Body of pancreas (tissue), 4 donors: Measurements from ENCODE around the gene SLC25A44.

Experiments used
- POLR2A ChIP-seq, 3 donors: fragments of 450-650 bp; IDR thresholded peaks; one replicate each; pipeline ENCODE4 v1.6.1; 2016; ENCODE audit warnings: antibody characterized with exemption in 3 of 3, mild to moderate bottlenecking in 2 of 3
- TF ChIP-seq, protein P1 (sequence below), 7 experiments: fragments of 450-650 bp in 4 of 7; fragments of 200-600 bp in 3 of 7; sonication (generic) in 3 of 7; IDR thresholded peaks; one replicate each; pipeline ENCODE4 v1.5.1; 2016 to 2019; ENCODE audit warnings: antibody characterized with exemption in 7 of 7

DNA sequence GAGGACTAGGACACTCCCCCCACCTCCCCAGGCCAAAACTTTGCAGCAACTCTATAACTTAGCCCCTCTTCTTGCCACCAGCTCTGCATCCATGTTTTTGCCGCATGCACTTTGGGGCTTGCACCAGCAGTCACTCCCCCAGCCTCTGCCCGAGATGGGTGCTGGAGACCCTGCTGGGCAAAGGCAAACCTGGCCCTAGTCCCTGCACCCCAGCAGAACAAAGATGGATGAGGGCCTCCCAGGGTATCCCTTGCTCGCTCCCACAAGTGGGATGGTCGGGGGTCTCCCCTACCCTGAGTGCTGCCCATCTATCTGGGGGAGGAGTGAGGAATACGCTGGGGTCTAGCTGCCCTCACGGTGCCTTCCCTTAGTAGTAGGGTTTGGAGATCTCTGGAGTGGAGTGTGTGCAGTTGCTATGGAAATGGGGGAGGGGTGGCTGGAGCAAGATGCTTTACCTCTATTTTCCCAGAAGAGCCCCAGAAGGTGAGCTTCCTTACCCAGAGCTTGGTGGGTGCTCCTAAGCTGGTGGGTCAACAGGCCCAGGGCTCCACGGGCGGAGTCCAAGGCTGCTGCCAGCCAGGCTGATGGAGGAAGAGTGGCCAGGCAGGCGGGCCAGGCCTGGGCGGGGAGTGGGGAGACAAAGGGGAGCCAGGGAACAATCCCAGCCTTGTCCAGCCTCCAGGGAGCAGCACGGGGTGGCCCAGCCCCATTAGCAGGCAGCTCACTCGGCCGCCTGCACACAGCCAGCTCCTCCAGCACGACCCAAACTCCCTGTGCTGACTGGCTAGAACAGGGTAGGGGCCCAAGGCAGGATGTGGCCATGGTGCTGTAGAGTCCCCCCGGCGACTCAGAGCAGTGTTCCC lies 53.8 kb downstream of the SLC25A44 start, which contains the start of gene PAQR6:
- TF ChIP-seq, protein P1, sequence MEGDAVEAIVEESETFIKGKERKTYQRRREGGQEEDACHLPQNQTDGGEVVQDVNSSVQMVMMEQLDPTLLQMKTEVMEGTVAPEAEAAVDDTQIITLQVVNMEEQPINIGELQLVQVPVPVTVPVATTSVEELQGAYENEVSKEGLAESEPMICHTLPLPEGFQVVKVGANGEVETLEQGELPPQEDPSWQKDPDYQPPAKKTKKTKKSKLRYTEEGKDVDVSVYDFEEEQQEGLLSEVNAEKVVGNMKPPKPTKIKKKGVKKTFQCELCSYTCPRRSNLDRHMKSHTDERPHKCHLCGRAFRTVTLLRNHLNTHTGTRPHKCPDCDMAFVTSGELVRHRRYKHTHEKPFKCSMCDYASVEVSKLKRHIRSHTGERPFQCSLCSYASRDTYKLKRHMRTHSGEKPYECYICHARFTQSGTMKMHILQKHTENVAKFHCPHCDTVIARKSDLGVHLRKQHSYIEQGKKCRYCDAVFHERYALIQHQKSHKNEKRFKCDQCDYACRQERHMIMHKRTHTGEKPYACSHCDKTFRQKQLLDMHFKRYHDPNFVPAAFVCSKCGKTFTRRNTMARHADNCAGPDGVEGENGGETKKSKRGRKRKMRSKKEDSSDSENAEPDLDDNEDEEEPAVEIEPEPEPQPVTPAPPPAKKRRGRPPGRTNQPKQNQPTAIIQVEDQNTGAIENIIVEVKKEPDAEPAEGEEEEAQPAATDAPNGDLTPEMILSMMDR (IDR thresholded peaks at IDR 0.05) = no peak
- TF ChIP-seq POLR2A (IDR thresholded peaks at IDR 0.05) = no peak
